Measurements from ENCODE around the gene APC. TPM values are rescaled to one million over a fixed set of nuclear protein-coding genes. Genes with fewer than 3 reads are reported as not detected.

Gene APC
- total and polyA plus RNA-seq, 4 donors: 4.8 to 36.2 (median 24.4) TPM

GRCh38 chr5:112878101-112878500 is 140.4 kb downstream of the APC start:
- Histone ChIP-seq H3K27me3 (ENCODE audit: control insufficient read depth in 4 of 4, insufficient read depth in 4 of 4, low read length in 3 of 4) (no peaks in the 10 kb centered on the region), H3K4me3 (ENCODE audit: low read depth in 1 of 3, low read length in 3 of 3) (no peak overlapping the region), H3K27ac (ENCODE audit: low read depth in 1 of 2, low read length in 2 of 2) (no peak overlapping the region), H3K9ac (ENCODE audit: low read depth in 1 of 2, low read length in 2 of 2) (no peak overlapping the region), H3K9me3 (ENCODE audit: control insufficient read depth in 4 of 4, low read length in 3 of 4) (no peaks in the 10 kb centered on the region), H3K36me3 (ENCODE audit: control insufficient read depth in 4 of 4, insufficient read depth in 3 of 4, low read depth in 1 of 4, low read length in 3 of 4) (peaks cover 2 to 45% (median 40%) of the 10 kb centered on the region in 4 donors), H3K4me1 (ENCODE audit: control insufficient read depth in 4 of 4, insufficient read depth in 4 of 4, low read length in 3 of 4) (peaks cover 0 to 1% (median 0%) of the 10 kb centered on the region in 4 donors)
- TF ChIP-seq FOXA1 (IDR thresholded peaks at IDR 0.05) (no peak), HNF4A (conservative IDR thresholded peaks at IDR 0.05) (no peak), HNF4G (IDR thresholded peaks at IDR 0.05) (no peak), YY1 (IDR thresholded peaks at IDR 0.05) (no peak), TAF1 (conservative IDR thresholded peaks at IDR 0.05) (no peak), RAD21 (IDR thresholded peaks at IDR 0.05) (no peak), SP1 (IDR thresholded peaks at IDR 0.05) (no peak), JUND (IDR thresholded peaks at IDR 0.05) (no peak), REST (IDR thresholded peaks at IDR 0.05) (no peak), CTCF (IDR thresholded peaks at IDR 0.05; ENCODE audit: low read depth, low read length, missing input control) (no peak), NR2F2 (IDR thresholded peaks at IDR 0.05) (no peak), FOXA2 (IDR thresholded peaks at IDR 0.05) (no peak), ATF3 (IDR thresholded peaks at IDR 0.05) (no peak)
- TF ChIP-seq, protein P1, sequence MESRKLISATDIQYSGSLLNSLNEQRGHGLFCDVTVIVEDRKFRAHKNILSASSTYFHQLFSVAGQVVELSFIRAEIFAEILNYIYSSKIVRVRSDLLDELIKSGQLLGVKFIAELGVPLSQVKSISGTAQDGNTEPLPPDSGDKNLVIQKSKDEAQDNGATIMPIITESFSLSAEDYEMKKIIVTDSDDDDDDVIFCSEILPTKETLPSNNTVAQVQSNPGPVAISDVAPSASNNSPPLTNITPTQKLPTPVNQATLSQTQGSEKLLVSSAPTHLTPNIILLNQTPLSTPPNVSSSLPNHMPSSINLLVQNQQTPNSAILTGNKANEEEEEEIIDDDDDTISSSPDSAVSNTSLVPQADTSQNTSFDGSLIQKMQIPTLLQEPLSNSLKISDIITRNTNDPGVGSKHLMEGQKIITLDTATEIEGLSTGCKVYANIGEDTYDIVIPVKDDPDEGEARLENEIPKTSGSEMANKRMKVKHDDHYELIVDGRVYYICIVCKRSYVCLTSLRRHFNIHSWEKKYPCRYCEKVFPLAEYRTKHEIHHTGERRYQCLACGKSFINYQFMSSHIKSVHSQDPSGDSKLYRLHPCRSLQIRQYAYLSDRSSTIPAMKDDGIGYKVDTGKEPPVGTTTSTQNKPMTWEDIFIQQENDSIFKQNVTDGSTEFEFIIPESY (IDR thresholded peaks at IDR 0.05): no peak
- TF ChIP-seq, protein P2, sequence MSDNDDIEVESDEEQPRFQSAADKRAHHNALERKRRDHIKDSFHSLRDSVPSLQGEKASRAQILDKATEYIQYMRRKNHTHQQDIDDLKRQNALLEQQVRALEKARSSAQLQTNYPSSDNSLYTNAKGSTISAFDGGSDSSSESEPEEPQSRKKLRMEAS (IDR thresholded peaks at IDR 0.05): no peak
- no peak for DNase-seq (ENCODE audit: low spot score)
- WGBS: 86% methylated on average over 4 of the region's 4 CpGs

GRCh38 chr5:112878760-112879159 is 141.1 kb downstream of the APC start:
- peaks cover 2 to 49% (median 41%) of the 10 kb centered on the region in 4 donors for H3K36me3 ChIP-seq (ENCODE audit: control insufficient read depth in 4 of 4, insufficient read depth in 3 of 4, low read depth in 1 of 4, low read length in 3 of 4)
- WGBS: 73% methylated on average over 4 of the region's 4 CpGs

More at GRCh38 chr5:112878760-112879159, 141.1 kb downstream of the APC start:
- Histone ChIP-seq H3K27me3 (ENCODE audit: control insufficient read depth in 4 of 4, insufficient read depth in 4 of 4, low read length in 3 of 4) (no peaks in the 10 kb centered on the region), H3K9me3 (ENCODE audit: control insufficient read depth in 4 of 4, low read length in 3 of 4) (no peaks in the 10 kb centered on the region), H3K4me3 (ENCODE audit: low read depth in 1 of 3, low read length in 3 of 3) (no peak overlapping the region), H3K9ac (ENCODE audit: low read depth in 1 of 2, low read length in 2 of 2) (no peak overlapping the region), H3K4me1 (ENCODE audit: control insufficient read depth in 4 of 4, insufficient read depth in 4 of 4, low read length in 3 of 4) (peaks cover 0 to 1% (median 0%) of the 10 kb centered on the region in 4 donors), H3K27ac (ENCODE audit: low read depth in 1 of 2, low read length in 2 of 2) (no peak overlapping the region)
- no peak for DNase-seq (ENCODE audit: low spot score)
- no peak for TF ChIP-seq RXRA (IDR thresholded peaks at IDR 0.05)
- TF ChIP-seq, protein P1 (IDR thresholded peaks at IDR 0.05): no peak

All from liver (tissue), 9 donors.